Right cardiac atrium (tissue), 5 donors: Measurements from ENCODE around the gene DCDC1. TPM values are rescaled to one million over a fixed set of nuclear protein-coding genes. Genes with fewer than 3 reads are reported as not detected.

ENCODE experiments used
- ATAC-seq, 2 donors: fragments of 200-7000 bp; cut with Tn5 transposase; one replicate each; pipeline versions ENCODE4 v1.8.0 to v1.9.1; 2020; ENCODE audit warnings: moderate library complexity in 2 of 2, mild to moderate bottlenecking in 1 of 2
- DNase-seq, 3 donors: peaks; one replicate each; pipeline ENCODE4 v3.0.0-alpha.2; 2020
- H3K27ac ChIP-seq: one replicate; pipeline ENCODE4 v1.5.1; 2013; ENCODE audit warnings: mild to moderate bottlenecking, low read length, control low read depth, moderate library complexity
- H3K27me3 ChIP-seq: one replicate; pipeline ENCODE4 v1.6.1; 2013; ENCODE audit not compliant: control insufficient read depth, insufficient read depth
- H3K4me1 ChIP-seq: one replicate; pipeline ENCODE4 v1.6.1; 2013; ENCODE audit warnings: low read length; ENCODE audit not compliant: control insufficient read depth, insufficient read depth
- H3K4me3 ChIP-seq: one replicate; pipeline ENCODE4 v1.5.1; 2013; ENCODE audit warnings: low read length, control low read depth
- H3K9me3 ChIP-seq: one replicate; pipeline ENCODE4 v1.6.1; 2013; ENCODE audit warnings: low read length; ENCODE audit not compliant: control insufficient read depth
- WGBS: extraction: QIAGEN DNeasy Blood & Tissue Kit; methylation state at CpG from one replicate; pipeline ENCODE4 v1.1.7; 2013; 5-methylcytosine and 5-hydroxymethylcytosine counted together
- intact Hi-C, 4 donors: fragments of 100-400 bp; cut with DNase I; formaldehyde crosslinking; loops; one replicate each; pipeline versions ENCODE4 v1.11.0 to v1.14.0; 2022 to 2023
- polyA plus RNA-seq: library from polyadenylated mRNA; stranded (reverse); fragments of 200-250 nt; gene quantifications from one replicate; pipeline ENCODE4 v1.2.3, GENCODE V29; 2013
- total RNA-seq, 4 donors: library from RNA; stranded (reverse); fragmentation: NEBNext Ultra II Directional; extraction: Animal tissue kit (Norgen Biotek cat#: 25700); gene quantifications; one replicate each; pipeline ENCODE4 v1.2.1, GENCODE V29; 2021
- donor health status: healthy with polysubstance abuse.
- donor health status: DM: no; HTN: yes; CAD: no.
- donor health status: DM: no; HTN: no; CAD: no.
- donor health status: DM: no; HTN: yes; CAD: no; lungs with severe emphysema.
- donor health status: DM: yes; HTN: yes; CAD: no.

DCDC1 gene
- total and polyA plus RNA-seq, 5 donors, result 0.05 to 0.23 (median 0.16) TPM; not detected in 1

DNA sequence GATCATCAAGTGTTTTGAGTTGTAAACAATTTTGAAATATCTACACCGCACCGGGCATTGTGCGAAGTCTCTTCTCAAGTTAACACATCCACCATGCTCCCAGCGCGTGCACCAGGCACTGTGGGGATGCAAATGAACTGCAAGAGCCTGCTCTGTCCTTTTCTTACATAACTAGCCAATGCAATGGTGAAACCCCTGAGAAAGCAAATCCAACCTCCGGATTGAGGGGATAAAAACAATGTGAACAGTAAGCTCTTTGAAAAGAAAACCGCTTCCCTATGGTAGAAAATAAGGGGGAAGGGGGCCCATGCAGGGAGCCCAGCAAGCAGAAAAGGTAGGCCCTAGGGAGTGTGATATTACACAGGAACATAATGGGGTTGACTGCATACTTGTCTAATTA, 508.5 kb downstream of the DCDC1 start:
- ATAC-seq (no peak), DNase-seq (no peak)
- Histone ChIP-seq H3K4me3 (no peak overlapping the region), H3K27me3 (no peaks in the 10 kb centered on the region), H3K9me3 (no peaks in the 10 kb centered on the region), H3K4me1 (no peaks in the 10 kb centered on the region), H3K27ac (no peak overlapping the region)
- WGBS, result 86% methylated on average over 7 of the region's 7 CpGs
- intact Hi-C loops, result no loop called here

DNA sequence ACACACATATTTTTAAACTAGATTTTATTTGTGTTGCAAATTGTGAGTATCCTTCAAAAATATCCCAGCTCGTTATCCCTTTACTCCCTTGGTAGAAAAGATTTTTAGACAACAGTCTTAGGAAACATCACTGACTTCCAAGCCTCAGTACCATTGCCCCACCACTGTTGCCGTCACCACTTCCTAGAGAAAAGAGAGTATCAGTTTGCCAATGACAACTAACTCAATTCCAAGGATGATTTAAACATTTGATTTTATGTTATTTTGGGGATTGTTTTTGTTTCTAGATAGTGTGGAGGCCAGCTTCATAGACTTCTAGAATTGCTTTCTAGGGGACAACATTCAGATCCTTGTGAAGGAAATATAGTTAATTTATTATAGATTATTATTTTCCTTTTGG, 509.4 kb downstream of the DCDC1 start:
- DNase-seq (no peak), ATAC-seq (no peak)
- 59% methylated on average over 2 of the region's 2 CpGs for WGBS
- Histone ChIP-seq H3K9me3 (no peaks in the 10 kb centered on the region), H3K4me3 (no peak overlapping the region), H3K4me1 (no peaks in the 10 kb centered on the region), H3K27me3 (no peaks in the 10 kb centered on the region), H3K27ac (no peak overlapping the region)
- intact Hi-C loops, result no loop called here

- intact Hi-C loops, result loop anchor here in 3 of 4 donors (5.0 to 10.0 kb wide), 3 partner anchors 55 to 512 kb away; no protein-coding TSS in a partner anchor
- WGBS, result 56% methylated on average over 3 of the region's 3 CpGs
- Histone ChIP-seq H3K4me3 (no peak overlapping the region), H3K27ac (no peak overlapping the region), H3K4me1 (no peaks in the 10 kb centered on the region), H3K9me3 (no peaks in the 10 kb centered on the region), H3K27me3 (no peaks in the 10 kb centered on the region)
- DNase-seq (no peak), ATAC-seq (no peak)
These were observed 509.9 kb downstream of the DCDC1 start for GRCh38 chr11:30859669-30860068.

- Histone ChIP-seq H3K9me3 (no peaks in the 10 kb centered on the region), H3K27me3 (no peaks in the 10 kb centered on the region), H3K4me3 (no peak overlapping the region), H3K4me1 (no peaks in the 10 kb centered on the region), H3K27ac (no peak overlapping the region)
- DNase-seq (no peak), ATAC-seq (no peak)
- 46% methylated on average over 5 of the region's 5 CpGs for WGBS
- intact Hi-C loops, result loop anchor here in 3 of 4 donors (5.0 to 10.0 kb wide), 3 partner anchors 59 to 508 kb away; no protein-coding TSS in a partner anchor
These were observed 514.0 kb downstream of the DCDC1 start for GRCh38 chr11:30855383-30856006.

- DNase-seq (no peak), ATAC-seq (no peak)
- H3K27ac ChIP-seq, result no peak overlapping the region
- H3K4me3 ChIP-seq, result no peak overlapping the region
- H3K9me3 ChIP-seq, result no peaks in the 10 kb centered on the region
- no peaks in the 10 kb centered on the region for H3K4me1 ChIP-seq
- H3K27me3 ChIP-seq, result no peaks in the 10 kb centered on the region
- intact Hi-C loops, result loop anchor here in 3 of 4 donors (5.0 to 10.0 kb wide), 2 partner anchors 61 to 501 kb away; no protein-coding TSS in a partner anchor
These were observed 516.1 kb downstream of the DCDC1 start for GRCh38 chr11:30853439-30853838.

DNA sequence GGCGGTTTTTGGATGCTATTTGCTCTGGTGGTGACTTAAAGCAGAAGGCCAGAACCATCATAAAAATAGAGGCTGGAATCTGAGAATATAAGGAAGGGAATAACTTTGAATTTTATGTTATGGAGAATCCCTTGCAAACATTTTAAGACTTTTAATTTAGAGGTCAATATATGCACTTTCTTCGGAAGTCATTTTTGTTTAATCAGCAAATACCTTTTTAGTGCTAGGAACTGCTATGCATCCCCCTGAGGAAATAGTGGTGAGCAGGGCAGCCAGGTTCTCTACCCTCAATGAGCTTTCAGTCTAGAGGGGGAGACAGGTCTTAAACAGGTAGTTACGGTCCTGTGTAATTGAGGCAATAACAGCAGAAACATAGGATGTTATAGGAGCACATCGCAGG, 516.9 kb downstream of the DCDC1 start:
- H3K4me3 ChIP-seq, result no peak overlapping the region
- 96% methylated on average over 4 of the region's 4 CpGs for WGBS
- ATAC-seq (no peak), DNase-seq (no peak)
- intact Hi-C loops, result loop anchor here in 3 of 4 donors (5.0 to 10.0 kb wide), 2 partner anchors 62 to 500 kb away; no protein-coding TSS in a partner anchor
- H3K9me3 ChIP-seq, result no peaks in the 10 kb centered on the region
- no peaks in the 10 kb centered on the region for H3K27me3 ChIP-seq
- no peak overlapping the region for H3K27ac ChIP-seq
- no peaks in the 10 kb centered on the region for H3K4me1 ChIP-seq

DNA sequence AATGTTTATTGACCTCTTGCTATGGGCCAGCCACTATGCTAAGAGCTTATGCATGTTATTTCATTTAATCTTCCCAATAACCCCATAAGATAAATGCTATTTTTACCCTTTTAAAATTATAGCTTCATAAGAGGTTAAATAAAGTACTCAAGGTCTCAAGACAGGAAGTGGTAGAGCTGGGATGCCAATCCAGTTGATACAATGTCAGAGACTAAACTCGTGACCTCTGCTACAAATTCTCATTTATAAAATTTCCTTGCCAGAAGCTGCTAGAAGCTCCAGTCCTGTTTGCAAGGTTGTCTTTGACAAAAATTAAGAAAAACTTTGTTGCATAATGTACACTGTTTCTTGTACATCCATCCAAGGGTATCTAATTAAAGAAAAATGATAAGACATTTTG, 517.4 kb downstream of the DCDC1 start:
- no peak for DNase-seq
- Histone ChIP-seq H3K27me3 (no peaks in the 10 kb centered on the region), H3K27ac (no peak overlapping the region), H3K4me1 (no peaks in the 10 kb centered on the region), H3K9me3 (no peaks in the 10 kb centered on the region), H3K4me3 (no peak overlapping the region)
- no peak for ATAC-seq
- 46% methylated on average over 1 of the region's 1 CpG for WGBS
- intact Hi-C loops, result loop anchor here in 3 of 4 donors (5.0 to 10.0 kb wide), 2 partner anchors 63 to 500 kb away; no protein-coding TSS in a partner anchor

- Histone ChIP-seq H3K4me3 (no peak overlapping the region), H3K9me3 (no peaks in the 10 kb centered on the region), H3K27ac (no peak overlapping the region), H3K27me3 (no peaks in the 10 kb centered on the region), H3K4me1 (no peaks in the 10 kb centered on the region)
- intact Hi-C loops, result no loop called here
- 91% methylated on average over 1 of the region's 1 CpG for WGBS
- ATAC-seq, result no peak
- DNase-seq, result no peak
These were observed 532.3 kb downstream of the DCDC1 start for GRCh38 chr11:30837252-30837651.

DNA sequence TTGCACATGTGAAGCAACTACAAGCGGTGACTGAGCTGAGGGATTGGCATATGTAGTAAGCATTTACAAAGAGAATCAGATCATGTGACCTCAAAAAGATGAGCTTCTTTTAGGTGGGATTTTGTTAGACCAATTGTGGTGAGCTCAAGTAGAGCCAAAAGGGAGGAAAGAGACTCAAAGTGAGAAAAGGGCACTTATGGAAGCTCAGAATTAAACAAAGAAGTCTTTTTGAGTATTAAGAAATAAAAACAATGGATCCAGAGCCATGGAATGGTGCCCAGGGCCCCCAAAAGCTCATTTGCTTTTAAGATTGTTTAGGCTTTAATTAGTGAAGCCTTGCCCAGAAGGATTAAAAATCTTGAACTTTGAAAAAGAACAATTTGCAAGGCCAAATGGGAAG, 536.7 kb downstream of the DCDC1 start:
- Histone ChIP-seq H3K4me3 (no peak overlapping the region), H3K9me3 (no peaks in the 10 kb centered on the region), H3K27ac (no peak overlapping the region), H3K27me3 (no peaks in the 10 kb centered on the region), H3K4me1 (no peaks in the 10 kb centered on the region)
- 73% methylated on average over 1 of the region's 1 CpG for WGBS
- intact Hi-C loops, result no loop called here
- ATAC-seq (no peak), DNase-seq (no peak)

GRCh38 chr11:30830681-30831080, 538.9 kb downstream of the DCDC1 start:
- ATAC-seq, result no peak
- Histone ChIP-seq H3K27ac (no peak overlapping the region), H3K4me1 (no peaks in the 10 kb centered on the region), H3K4me3 (no peak overlapping the region), H3K27me3 (no peaks in the 10 kb centered on the region), H3K9me3 (no peaks in the 10 kb centered on the region)
- 34% methylated on average over 1 of the region's 1 CpG for WGBS
- intact Hi-C loops, result no loop called here
- no peak for DNase-seq

GRCh38 chr11:30826911-30827310, 542.6 kb downstream of the DCDC1 start:
- H3K27me3 ChIP-seq, result no peaks in the 10 kb centered on the region
- 86% methylated on average over 4 of the region's 4 CpGs for WGBS
- ATAC-seq (no peak), DNase-seq (no peak)
- H3K27ac ChIP-seq, result no peak overlapping the region
- intact Hi-C loops, result no loop called here
- H3K9me3 ChIP-seq, result no peaks in the 10 kb centered on the region
- no peaks in the 10 kb centered on the region for H3K4me1 ChIP-seq
- no peak overlapping the region for H3K4me3 ChIP-seq

DNA sequence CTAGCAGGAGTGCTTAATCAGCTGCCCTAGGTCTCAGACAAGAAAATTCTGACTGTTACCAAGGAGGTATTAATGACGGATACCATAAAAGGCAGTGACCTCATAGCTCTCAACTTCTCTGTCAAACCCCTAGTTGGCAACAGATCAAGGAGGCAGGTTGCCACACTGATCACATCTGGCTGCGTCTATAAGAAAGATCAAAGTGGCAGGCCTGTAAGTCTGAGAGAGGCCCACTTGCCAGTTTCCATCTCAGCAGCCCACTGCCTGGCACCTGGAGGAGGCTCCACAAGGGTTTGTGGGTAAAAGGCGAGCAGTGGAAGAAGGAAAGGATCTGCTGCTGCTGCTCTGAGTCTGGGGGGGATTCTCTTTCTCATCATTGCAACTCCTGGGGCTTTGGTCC, 543.8 kb downstream of the DCDC1 start:
- Histone ChIP-seq H3K4me3 (no peak overlapping the region), H3K9me3 (no peaks in the 10 kb centered on the region), H3K27me3 (no peaks in the 10 kb centered on the region), H3K4me1 (no peaks in the 10 kb centered on the region), H3K27ac (no peak overlapping the region)
- ATAC-seq (no peak), DNase-seq (no peak)
- intact Hi-C loops, result no loop called here
- 76% methylated on average over 3 of the region's 3 CpGs for WGBS
